Chondrocyte (in vitro differentiated cells): ENCODE data around the gene CMPK1. TPM values are rescaled to one million over a fixed set of nuclear protein-coding genes. Genes with fewer than 3 reads are reported as not detected.

ENCODE experiments used
- DNase-seq: peaks from one replicate; pipeline ENCODE4 v3.0.0; 2021; ENCODE audit warnings: mixed read lengths, low spot score
- H3K27ac Mint-ChIP-seq: one replicate; pipeline ENCODE4 v1.8.0; 2021; ENCODE audit warnings: mild to moderate bottlenecking, moderate library complexity, mixed read lengths; ENCODE audit not compliant: unreplicated experiment
- H3K27me3 Mint-ChIP-seq: 2 replicates; pipeline ENCODE4 v1.8.0; 2021; ENCODE audit warnings: low read depth, mixed read lengths
- H3K36me3 Mint-ChIP-seq: 2 replicates; pipeline ENCODE4 v1.8.0; 2021; ENCODE audit warnings: low read depth, mixed read lengths
- H3K4me1 Mint-ChIP-seq: 2 replicates; pipeline ENCODE4 v1.8.0; 2021; ENCODE audit warnings: low read depth, mild to moderate bottlenecking, mixed read lengths
- H3K4me3 Mint-ChIP-seq: one replicate; pipeline ENCODE4 v1.8.0; 2021; ENCODE audit warnings: mild to moderate bottlenecking, moderate library complexity, mixed read lengths; ENCODE audit not compliant: unreplicated experiment
- H3K9me3 Mint-ChIP-seq: 2 replicates; pipeline ENCODE4 v1.8.0; 2021; ENCODE audit warnings: low read depth, mixed read lengths
- CTCF ChIP-seq: fragments of 200-600 bp; sonication (generic); IDR thresholded peaks from 2 replicates; pipeline ENCODE4 v1.5.0; 2021; ENCODE audit warnings: antibody characterized with exemption, mild to moderate bottlenecking, moderate library complexity
- total RNA-seq: library from RNA; stranded (reverse); gene quantifications from 3 replicates; pipeline ENCODE4 v1.2.1, GENCODE V29; 2021

The CMPK1 gene
- total RNA-seq, 1 donor from 2014 or later = 135 TPM

GRCh38 chr1:47401761-47402160, 68.2 kb downstream of the CMPK1 start:
- no peak overlapping the region for H3K27ac Mint-ChIP-seq
- no peaks in the 10 kb centered on the region for H3K9me3 Mint-ChIP-seq
- no peak overlapping the region for H3K4me3 Mint-ChIP-seq
- H3K4me1 Mint-ChIP-seq = no peaks in the 10 kb centered on the region
- DNase-seq = no peak
- no peaks in the 10 kb centered on the region for H3K36me3 Mint-ChIP-seq
- no peak for TF ChIP-seq CTCF
- H3K27me3 Mint-ChIP-seq = peaks cover 6% of the 10 kb centered on the region

- no peak for DNase-seq
- H3K27ac Mint-ChIP-seq = no peak overlapping the region
- peaks cover 6% of the 10 kb centered on the region for H3K27me3 Mint-ChIP-seq
- no peaks in the 10 kb centered on the region for H3K36me3 Mint-ChIP-seq
- H3K9me3 Mint-ChIP-seq = no peaks in the 10 kb centered on the region
- no peak for TF ChIP-seq CTCF
- peaks cover 4% of the 10 kb centered on the region for H3K4me1 Mint-ChIP-seq
- no peak overlapping the region for H3K4me3 Mint-ChIP-seq
Observed at GRCh38 chr1:47402591-47402990, 69.0 kb downstream of the CMPK1 start.

GRCh38 chr1:47403321-47403910, 69.8 kb downstream of the CMPK1 start:
- peaks cover 6% of the 10 kb centered on the region for H3K27me3 Mint-ChIP-seq
- H3K36me3 Mint-ChIP-seq = no peaks in the 10 kb centered on the region
- TF ChIP-seq CTCF = no peak

GRCh38 chr1:47405697-47406096, 72.1 kb downstream of the CMPK1 start:
- Mint-ChIP-seq H3K36me3 (no peaks in the 10 kb centered on the region), H3K4me1 (peaks cover 35% of the 10 kb centered on the region), H3K27me3 (peaks cover 5% of the 10 kb centered on the region)

More at GRCh38 chr1:47403321-47403910, 69.8 kb downstream of the CMPK1 start:
- DNase-seq = no peak
- Mint-ChIP-seq H3K4me1 (peaks cover 12% of the 10 kb centered on the region), H3K9me3 (no peaks in the 10 kb centered on the region), H3K27ac (no peak overlapping the region), H3K4me3 (no peak overlapping the region)

GRCh38 chr1:47406966-47407365, 73.4 kb downstream of the CMPK1 start:
- no peaks in the 10 kb centered on the region for H3K36me3 Mint-ChIP-seq
- H3K27me3 Mint-ChIP-seq = no peaks in the 10 kb centered on the region
- no peaks in the 10 kb centered on the region for H3K9me3 Mint-ChIP-seq
- no peak overlapping the region for H3K27ac Mint-ChIP-seq
- peaks cover 48% of the 10 kb centered on the region for H3K4me1 Mint-ChIP-seq
- DNase-seq = no peak
- no peak overlapping the region for H3K4me3 Mint-ChIP-seq
- TF ChIP-seq CTCF = no peak

More at GRCh38 chr1:47405697-47406096, 72.1 kb downstream of the CMPK1 start:
- H3K9me3 Mint-ChIP-seq = no peaks in the 10 kb centered on the region
- H3K4me3 Mint-ChIP-seq = no peak overlapping the region
- TF ChIP-seq CTCF = no peak
- DNase-seq = no peak
- H3K27ac Mint-ChIP-seq = no peak overlapping the region
